NT2/D1 (cell line): ENCODE measurements around the gene ZBTB44.

Source experiments
- YY1 ChIP-seq: IDR thresholded peaks from 2 replicates; pipeline ENCODE4 v1.6.1; 2011; ENCODE audit not compliant: insufficient read length, insufficient read depth
- ZNF274 ChIP-seq: IDR thresholded peaks from 2 replicates; pipeline ENCODE4 v1.6.1; 2011; ENCODE audit warnings: mild to moderate bottlenecking, low read depth, low read length

DNA sequence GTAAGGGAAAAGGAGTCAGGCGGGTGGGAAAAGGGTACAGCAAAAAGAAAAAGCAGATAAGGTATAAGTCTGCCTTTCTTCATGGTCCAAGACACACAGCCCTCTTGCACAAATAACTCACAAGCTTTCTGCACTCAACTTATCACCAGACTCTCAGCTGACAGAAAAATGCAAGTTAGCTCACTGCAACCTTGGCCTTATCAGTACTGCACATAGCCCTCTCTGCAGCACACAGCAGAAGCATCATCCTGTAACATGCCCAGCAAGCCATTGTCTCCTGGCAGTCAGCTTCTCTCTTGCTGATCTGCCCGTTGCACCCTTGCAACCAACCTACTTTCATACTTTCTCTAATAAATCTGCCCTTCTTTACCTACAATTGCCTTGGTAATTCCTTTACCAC lies 5.8 kb downstream of the ZBTB44 start:
- TF ChIP-seq YY1 (no peak), ZNF274 (no peak)
